Measurements from ENCODE around the gene CMPK2. TPM values are rescaled to one million over a fixed set of nuclear protein-coding genes. Genes with fewer than 3 reads are reported as not detected.

CMPK2 gene
- total and polyA plus RNA-seq, 9 of the 15 experiments (the other 6 are each of a cell fraction or from before 2014, with no cell fraction given), result 2.6 to 10.5 (median 5.0) TPM

DNA sequence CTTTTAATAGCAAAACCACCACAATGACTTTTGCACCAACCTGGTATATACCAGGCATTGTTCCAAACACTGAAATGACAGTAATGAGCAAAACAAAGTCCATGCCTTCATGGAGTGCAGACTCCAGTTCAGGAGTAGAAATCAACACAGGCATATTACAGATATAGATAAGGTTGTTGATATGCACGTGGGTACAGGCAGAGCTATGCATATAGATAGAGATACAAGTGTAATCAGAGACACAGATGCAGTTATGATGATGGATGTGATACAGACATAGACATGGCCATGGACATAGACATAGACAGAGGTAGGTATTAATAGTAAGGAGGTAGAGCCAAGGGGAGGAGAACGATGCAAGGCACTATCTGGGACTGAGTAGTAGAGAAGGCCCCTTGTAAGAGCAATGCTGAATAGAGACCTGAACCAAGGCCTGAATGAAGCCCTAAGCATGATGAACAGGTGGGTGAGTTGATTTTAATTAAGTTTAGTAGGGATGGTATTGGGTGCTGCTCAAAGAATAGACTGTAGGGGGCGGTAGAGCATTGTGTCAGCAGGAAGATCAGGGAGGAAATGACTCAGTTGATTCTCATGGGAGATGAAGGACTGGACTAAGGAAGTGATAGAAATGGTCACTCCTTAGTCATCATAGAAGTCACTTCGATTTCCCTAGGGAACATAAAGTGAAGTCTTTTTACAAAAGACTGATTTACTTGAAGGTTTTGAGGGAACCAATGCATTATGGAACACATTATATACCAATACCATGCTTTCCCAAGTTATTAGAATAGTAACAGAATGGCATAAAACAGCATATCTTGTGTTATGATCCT, 39.4 kb downstream of the CMPK2 start (continued):
- TF ChIP-seq, protein P1, sequence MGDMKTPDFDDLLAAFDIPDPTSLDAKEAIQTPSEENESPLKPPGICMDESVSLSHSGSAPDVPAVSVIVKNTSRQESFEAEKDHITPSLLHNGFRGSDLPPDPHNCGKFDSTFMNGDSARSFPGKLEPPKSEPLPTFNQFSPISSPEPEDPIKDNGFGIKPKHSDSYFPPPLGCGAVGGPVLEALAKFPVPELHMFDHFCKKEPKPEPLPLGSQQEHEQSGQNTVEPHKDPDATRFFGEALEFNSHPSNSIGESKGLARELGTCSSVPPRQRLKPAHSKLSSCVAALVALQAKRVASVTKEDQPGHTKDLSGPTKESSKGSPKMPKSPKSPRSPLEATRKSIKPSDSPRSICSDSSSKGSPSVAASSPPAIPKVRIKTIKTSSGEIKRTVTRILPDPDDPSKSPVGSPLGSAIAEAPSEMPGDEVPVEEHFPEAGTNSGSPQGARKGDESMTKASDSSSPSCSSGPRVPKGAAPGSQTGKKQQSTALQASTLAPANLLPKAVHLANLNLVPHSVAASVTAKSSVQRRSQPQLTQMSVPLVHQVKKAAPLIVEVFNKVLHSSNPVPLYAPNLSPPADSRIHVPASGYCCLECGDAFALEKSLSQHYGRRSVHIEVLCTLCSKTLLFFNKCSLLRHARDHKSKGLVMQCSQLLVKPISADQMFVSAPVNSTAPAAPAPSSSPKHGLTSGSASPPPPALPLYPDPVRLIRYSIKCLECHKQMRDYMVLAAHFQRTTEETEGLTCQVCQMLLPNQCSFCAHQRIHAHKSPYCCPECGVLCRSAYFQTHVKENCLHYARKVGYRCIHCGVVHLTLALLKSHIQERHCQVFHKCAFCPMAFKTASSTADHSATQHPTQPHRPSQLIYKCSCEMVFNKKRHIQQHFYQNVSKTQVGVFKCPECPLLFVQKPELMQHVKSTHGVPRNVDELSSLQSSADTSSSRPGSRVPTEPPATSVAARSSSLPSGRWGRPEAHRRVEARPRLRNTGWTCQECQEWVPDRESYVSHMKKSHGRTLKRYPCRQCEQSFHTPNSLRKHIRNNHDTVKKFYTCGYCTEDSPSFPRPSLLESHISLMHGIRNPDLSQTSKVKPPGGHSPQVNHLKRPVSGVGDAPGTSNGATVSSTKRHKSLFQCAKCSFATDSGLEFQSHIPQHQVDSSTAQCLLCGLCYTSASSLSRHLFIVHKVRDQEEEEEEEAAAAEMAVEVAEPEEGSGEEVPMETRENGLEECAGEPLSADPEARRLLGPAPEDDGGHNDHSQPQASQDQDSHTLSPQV (IDR thresholded peaks at IDR 0.05), result peak; percentile 35
- TF ChIP-seq, protein P2, sequence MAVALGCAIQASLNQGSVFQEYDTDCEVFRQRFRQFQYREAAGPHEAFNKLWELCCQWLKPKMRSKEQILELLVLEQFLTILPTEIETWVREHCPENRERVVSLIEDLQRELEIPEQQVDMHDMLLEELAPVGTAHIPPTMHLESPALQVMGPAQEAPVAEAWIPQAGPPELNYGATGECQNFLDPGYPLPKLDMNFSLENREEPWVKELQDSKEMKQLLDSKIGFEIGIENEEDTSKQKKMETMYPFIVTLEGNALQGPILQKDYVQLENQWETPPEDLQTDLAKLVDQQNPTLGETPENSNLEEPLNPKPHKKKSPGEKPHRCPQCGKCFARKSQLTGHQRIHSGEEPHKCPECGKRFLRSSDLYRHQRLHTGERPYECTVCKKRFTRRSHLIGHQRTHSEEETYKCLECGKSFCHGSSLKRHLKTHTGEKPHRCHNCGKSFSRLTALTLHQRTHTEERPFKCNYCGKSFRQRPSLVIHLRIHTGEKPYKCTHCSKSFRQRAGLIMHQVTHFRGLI (CRISPR knock-in tag; IDR thresholded peaks at IDR 0.05), result no peak
- TF ChIP-seq ERF (CRISPR knock-in tag; IDR thresholded peaks at IDR 0.05), result no peak
- TF ChIP-seq GATAD2B (IDR thresholded peaks at IDR 0.05; ENCODE audit: borderline replicate concordance), result peak; percentile 65; the same call in 1 of the 2 replicates
- TF ChIP-seq ZNF121 (CRISPR knock-in tag; conservative IDR thresholded peaks at IDR 0.05), result no peak
- no peak for TF ChIP-seq ZNF561 (CRISPR knock-in tag; conservative IDR thresholded peaks at IDR 0.05)
- no peak for TF ChIP-seq TFAM (CRISPR knock-in tag; conservative IDR thresholded peaks at IDR 0.05)
- no peak for TF ChIP-seq PHF20 (IDR thresholded peaks at IDR 0.05; ENCODE audit: partially characterized antibody)
- TF ChIP-seq POLR2AphosphoS2 (IDR thresholded peaks at IDR 0.05; ENCODE audit: low read length), result no peak
- TF ChIP-seq OTX1 (CRISPR knock-in tag; IDR thresholded peaks at IDR 0.05), result no peak
- no peak for TF ChIP-seq PCBP2 (IDR thresholded peaks at IDR 0.05; ENCODE audit: low read depth, low read length, poor library complexity, severe bottlenecking)
- TF ChIP-seq TCF7L2 (IDR thresholded peaks at IDR 0.05; ENCODE audit: low read depth, low read length), result no peak
- TF ChIP-seq, protein P3, sequence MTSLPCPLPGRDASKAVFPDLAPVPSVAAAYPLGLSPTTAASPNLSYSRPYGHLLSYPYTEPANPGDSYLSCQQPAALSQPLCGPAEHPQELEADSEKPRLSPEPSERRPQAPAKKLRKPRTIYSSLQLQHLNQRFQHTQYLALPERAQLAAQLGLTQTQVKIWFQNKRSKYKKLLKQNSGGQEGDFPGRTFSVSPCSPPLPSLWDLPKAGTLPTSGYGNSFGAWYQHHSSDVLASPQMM (CRISPR knock-in tag; IDR thresholded peaks at IDR 0.05), result no peak
- TF ChIP-seq, protein P4, sequence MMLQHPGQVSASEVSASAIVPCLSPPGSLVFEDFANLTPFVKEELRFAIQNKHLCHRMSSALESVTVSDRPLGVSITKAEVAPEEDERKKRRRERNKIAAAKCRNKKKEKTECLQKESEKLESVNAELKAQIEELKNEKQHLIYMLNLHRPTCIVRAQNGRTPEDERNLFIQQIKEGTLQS (IDR thresholded peaks at IDR 0.05), result peak; percentile 84
- TF ChIP-seq, protein P4 (CRISPR knock-in tag; conservative IDR thresholded peaks at IDR 0.05), result 0 out of 2 replicates have a peak, but pooled peaks have one; percentile 27

Measured in K562 (cell line).